K562 (cell line): ENCODE measurements around the gene MPZL3. TPM values are rescaled to one million over a fixed set of nuclear protein-coding genes. Genes with fewer than 3 reads are reported as not detected.
A peak's percentile ranks its signal among the peaks of the same experiment; 100 is the strongest.

Experiments
- ATAC-seq: fragments of 200-7000 bp; cut with Tn5 transposase; 3 replicates; pipeline ENCODE4 v1.9.1; 2020; ENCODE audit warnings: moderate library complexity
- BruUV-seq: library from RNA; stranded (reverse); fragments of 400-500 nt; replicated peaks from 2 replicates; lab custom pipeline; 2021; lab: Mats Ljungman, UMichigan
- CTCF ChIA-PET: fragments of 300-600 bp; formaldehyde crosslinking; extraction: SDS; loops from one replicate; lab custom pipeline; 2021; ENCODE audit warnings: low intra/inter-chr PET ratio; lab: Yijun Ruan, JAX
- POLR2A ChIA-PET: fragments of 300-600, 350-650 bp; sonication (Branson Sonifier 250); formaldehyde crosslinking; extraction: SDS; loops from one replicate; lab custom pipeline; 2021; ENCODE audit warnings: antibody characterized with exemption, inconsistent platforms; lab: Yijun Ruan, JAX
- DNase-seq, 4 experiments: peaks; one replicate each; pipeline versions ENCODE4 v3.0.0 to v3.0.0-alpha.2; 2011 to 2018; ENCODE audit warnings: low spot score in 3 of 4, mixed read lengths in 3 of 4; ENCODE audit errors: extremely low read depth in 1 of 4
- FAIRE-seq: peaks from 2 replicates; lab custom pipeline; 2011; peaks lifted over from hg19 to GRCh38; lab: Jason Lieb, UNC
- H2AFZ ChIP-seq: 2 replicates; pipeline ENCODE4 v1.6.0; 2011; ENCODE audit warnings: low read depth, low read length, control low read depth, inconsistent platforms
- H3K27ac ChIP-seq: fragments of 200-600 bp; 3 replicates; pipeline ENCODE4 v1.8.0; 2011; ENCODE audit warnings: low read depth, mild to moderate bottlenecking, control low read depth, inconsistent platforms, low read length, moderate library complexity, mixed read lengths; ENCODE audit errors: extremely low read depth
- H3K27me3 ChIP-seq, 2 experiments: fragments of 300-600 bp in 1 of 2; 2 replicates in 1 of 2; 3 replicates in 1 of 2; pipeline versions ENCODE4 v1.6.0 to v1.8.0; 2011; ENCODE audit warnings: inconsistent platforms in 2 of 2, low read length in 2 of 2, mild to moderate bottlenecking in 1 of 2, mixed read lengths in 1 of 2, moderate library complexity in 1 of 2; ENCODE audit not compliant: control insufficient read depth in 2 of 2, insufficient read depth in 2 of 2
- H3K36me3 ChIP-seq: fragments of 300-600 bp; 3 replicates; pipeline ENCODE4 v1.8.0; 2011; ENCODE audit warnings: mild to moderate bottlenecking, low read length, inconsistent platforms; ENCODE audit not compliant: control insufficient read depth, insufficient read depth
- H3K4me1 ChIP-seq, 2 experiments: fragments of 200-600 bp in 1 of 2; replicated peaks in 1 of 2; 2 replicates in 1 of 2; 3 replicates in 1 of 2; pipeline versions ENCODE4 v1.5.1 to v1.8.0; 2011; ENCODE audit warnings: inconsistent platforms in 2 of 2, low read length in 2 of 2, mild to moderate bottlenecking in 1 of 2, mixed read lengths in 1 of 2, moderate library complexity in 1 of 2; ENCODE audit not compliant: control insufficient read depth in 2 of 2, insufficient read depth in 2 of 2
- H3K4me2 ChIP-seq: 2 replicates; pipeline ENCODE4 v1.6.1; 2011; ENCODE audit warnings: low read length, control low read depth, inconsistent platforms, mixed read lengths; ENCODE audit not compliant: insufficient read depth
- H3K4me3 ChIP-seq: fragments of 200-600 bp; sonication (generic), shearing (Covaris generic); 2 replicates; pipeline ENCODE4 v1.5.1; 2016; ENCODE audit warnings: control low read depth, inconsistent platforms
- H3K79me2 ChIP-seq: fragments of 200-600 bp; 3 replicates; pipeline ENCODE4 v1.8.0; 2011; ENCODE audit warnings: low read length, inconsistent platforms; ENCODE audit not compliant: control insufficient read depth, insufficient read depth
- H3K9ac ChIP-seq, 2 experiments: 2 replicates each; pipeline versions ENCODE4 v1.6.0 to v1.6.1; 2011; ENCODE audit warnings: low read depth in 2 of 2, low read length in 2 of 2, control low read depth in 1 of 2, inconsistent platforms in 1 of 2, mild to moderate bottlenecking in 1 of 2, mixed read lengths in 1 of 2; ENCODE audit not compliant: insufficient read depth in 1 of 2
- H3K9me1 ChIP-seq: one replicate; pipeline ENCODE4 v1.6.0; 2011; ENCODE audit warnings: inconsistent platforms, mild to moderate bottlenecking, low read length, moderate library complexity; ENCODE audit not compliant: control insufficient read depth, insufficient read depth
- H3K9me3 ChIP-seq: replicated peaks from 2 replicates; pipeline ENCODE4 v1.5.1; 2011; ENCODE audit warnings: low read depth, low read length, inconsistent platforms; ENCODE audit not compliant: control insufficient read depth, insufficient read depth
- H4K20me1 ChIP-seq: replicated peaks from 2 replicates; pipeline ENCODE4 v1.6.1; 2011; ENCODE audit warnings: low read length, inconsistent platforms, mixed read lengths; ENCODE audit not compliant: control insufficient read depth, insufficient read depth
- ELF1 ChIP-seq: fragments of 200-800 bp; sonication (Bioruptor generic); IDR thresholded peaks from 2 replicates; pipeline ENCODE4 v1.6.1; 2016; ENCODE audit warnings: missing genetic modification characterization, missing compliant biosample characterization
- WGBS: fragments of 100-300 bp; shearing (Covaris generic); methylation state at CpG from one replicate; pipeline ENCODE4 v1.1.6; 2016; ENCODE audit warnings: low coverage, mixed read lengths; ENCODE audit not compliant: insufficient coverage; ENCODE audit errors: missing lambda C conversion rate; 5-methylcytosine and 5-hydroxymethylcytosine counted together
- in situ Hi-C: fragments of 300-500 bp; cut with MboI; formaldehyde crosslinking; loops from 4 replicates; pipeline ENCODE4 v1.15.0; 2018; ENCODE audit warnings: inconsistent platforms, mixed read lengths
- intact Hi-C: fragments of 100-400 bp; cut with micrococcal nuclease; formaldehyde crosslinking; loops from 2 replicates; pipeline ENCODE4 v1.14.2; 2022
- polyA plus RNA-seq, 8 experiments: library from polyadenylated mRNA; depleted of rRNA in 4 of 8; stranded (reverse) in 5 of 8; unstranded in 3 of 8; fragments of >200 nt; fragmentation: Nextera tagmentation in 2 of 8; fragmentation: Illumina TruSeq in 1 of 8; extraction: Ambion mirVana in 2 of 8; extraction: Trizol in 1 of 8; gene quantifications; 2 replicates each; pipeline versions ENCODE4 v1.2.1 to v1.2.3, GENCODE V29; 2011 to 2014; ENCODE audit warnings: inconsistent platforms in 1 of 8, missing spikeins in 1 of 8
- total RNA-seq, 7 experiments: library from RNA; depleted of rRNA in 6 of 7; stranded (reverse); fragments of >200 nt in 6 of 7; fragmentation: Illumina TruSeq in 2 of 7; extraction: Trizol in 2 of 7; gene quantifications; 2 replicates each; pipeline versions ENCODE4 v1.2.1 to v1.2.3, GENCODE V29; 2011 to 2021; ENCODE audit warnings: low replicate concordance in 1 of 7
- TF ChIP-seq, protein P1 (sequence below), 2 experiments: fragments of 450-650 bp; formaldehyde crosslinking in 1 of 2; IDR thresholded peaks; 2 replicates each; pipeline versions ENCODE4 v1.4.0 to v1.6.1; 2014 to 2020; ENCODE audit warnings: mild to moderate bottlenecking in 2 of 2, borderline replicate concordance in 1 of 2, low read depth in 1 of 2

Gene MPZL3
- total and polyA plus RNA-seq, 9 of the 15 experiments (the other 6 are each of a cell fraction or from before 2014, with no cell fraction given) = 0.97 to 2.9 (median 1.6) TPM

DNA sequence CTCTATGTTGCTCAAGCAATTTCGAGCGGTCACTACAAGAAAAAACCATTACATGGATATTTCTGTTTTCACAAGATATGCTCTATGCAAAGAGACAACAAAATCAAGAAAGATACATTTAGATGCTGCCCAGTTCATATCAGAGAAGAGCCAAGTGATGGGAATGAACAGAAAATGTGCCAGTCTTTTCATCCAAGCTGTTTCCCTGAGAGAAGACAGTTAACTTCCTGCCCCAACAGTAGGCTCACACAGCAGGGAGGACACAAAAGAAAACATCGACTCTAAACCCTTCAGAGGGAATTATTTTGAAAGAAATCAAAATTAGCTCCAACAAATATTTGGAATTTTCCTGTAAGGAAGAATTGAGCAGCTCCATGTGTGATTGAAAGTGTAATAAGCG is 39.0 kb downstream of the MPZL3 start:
- Histone ChIP-seq H3K79me2 (no peaks in the 10 kb centered on the region), H4K20me1 (no peaks in the 10 kb centered on the region), H3K36me3 (no peaks in the 10 kb centered on the region), H3K9me1 (no peaks in the 10 kb centered on the region), H3K4me2 (no peak overlapping the region), H3K9ac (no peak overlapping the region), H3K27ac (no peak overlapping the region), H3K27me3 (peaks cover 18 to 20% of the 10 kb centered on the region in 2 experiments), H2AFZ (0 out of 2 replicates have a peak overlapping the region, but pooled peaks have one; percentile 34), H3K4me1 (peaks cover 0 to 5% of the 10 kb centered on the region in 2 experiments; a peak in 2 of 5 replicates), H3K9me3 (no peaks in the 10 kb centered on the region), H3K4me3 (no peak overlapping the region)
- intact Hi-C loops (no loop called here), in situ Hi-C loops (no loop called here)
- DNase-seq (no peak), ATAC-seq (no peak), FAIRE-seq (no peak)
- BruUV-seq = no TSS peak
- WGBS = 7% methylated on average over 4 of the region's 4 CpGs
- CTCF ChIA-PET = no interaction called here
- POLR2A ChIA-PET = interaction anchor here (1.0 kb wide), 1 partner anchor 49 kb away, joined by 3 read pairs; no protein-coding TSS in a partner anchor
- 0 out of 2 replicates have a peak, but pooled peaks have one; percentile 25 for TF ChIP-seq ELF1 (tag)
- TF ChIP-seq, protein P1, sequence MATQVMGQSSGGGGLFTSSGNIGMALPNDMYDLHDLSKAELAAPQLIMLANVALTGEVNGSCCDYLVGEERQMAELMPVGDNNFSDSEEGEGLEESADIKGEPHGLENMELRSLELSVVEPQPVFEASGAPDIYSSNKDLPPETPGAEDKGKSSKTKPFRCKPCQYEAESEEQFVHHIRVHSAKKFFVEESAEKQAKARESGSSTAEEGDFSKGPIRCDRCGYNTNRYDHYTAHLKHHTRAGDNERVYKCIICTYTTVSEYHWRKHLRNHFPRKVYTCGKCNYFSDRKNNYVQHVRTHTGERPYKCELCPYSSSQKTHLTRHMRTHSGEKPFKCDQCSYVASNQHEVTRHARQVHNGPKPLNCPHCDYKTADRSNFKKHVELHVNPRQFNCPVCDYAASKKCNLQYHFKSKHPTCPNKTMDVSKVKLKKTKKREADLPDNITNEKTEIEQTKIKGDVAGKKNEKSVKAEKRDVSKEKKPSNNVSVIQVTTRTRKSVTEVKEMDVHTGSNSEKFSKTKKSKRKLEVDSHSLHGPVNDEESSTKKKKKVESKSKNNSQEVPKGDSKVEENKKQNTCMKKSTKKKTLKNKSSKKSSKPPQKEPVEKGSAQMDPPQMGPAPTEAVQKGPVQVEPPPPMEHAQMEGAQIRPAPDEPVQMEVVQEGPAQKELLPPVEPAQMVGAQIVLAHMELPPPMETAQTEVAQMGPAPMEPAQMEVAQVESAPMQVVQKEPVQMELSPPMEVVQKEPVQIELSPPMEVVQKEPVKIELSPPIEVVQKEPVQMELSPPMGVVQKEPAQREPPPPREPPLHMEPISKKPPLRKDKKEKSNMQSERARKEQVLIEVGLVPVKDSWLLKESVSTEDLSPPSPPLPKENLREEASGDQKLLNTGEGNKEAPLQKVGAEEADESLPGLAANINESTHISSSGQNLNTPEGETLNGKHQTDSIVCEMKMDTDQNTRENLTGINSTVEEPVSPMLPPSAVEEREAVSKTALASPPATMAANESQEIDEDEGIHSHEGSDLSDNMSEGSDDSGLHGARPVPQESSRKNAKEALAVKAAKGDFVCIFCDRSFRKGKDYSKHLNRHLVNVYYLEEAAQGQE (IDR thresholded peaks at IDR 0.05; ENCODE audit: borderline replicate concordance) = no peak
- TF ChIP-seq, protein P1 (CRISPR knock-in tag; IDR thresholded peaks at IDR 0.05; ENCODE audit: low read depth) = no peak
